Activated B cell treated with CpG ODN at 0.5 μM for 24 hours (primary cell): Measurements from ENCODE around the gene MRPL50. TPM values are rescaled to one million over a fixed set of nuclear protein-coding genes. Genes with fewer than 3 reads are reported as not detected.

Experiments
- ATAC-seq: fragments of 200-7000 bp; cut with Tn5 transposase; one replicate; pipeline ENCODE4 v1.10.0; 2021; ENCODE audit warnings: low read depth, mild to moderate bottlenecking, moderate library complexity
- CTCF ChIA-PET: fragments of 350-600 bp; sonication (Branson Sonifier 250); formaldehyde crosslinking; loops from one replicate; lab custom pipeline; 2021; ENCODE audit warnings: antibody characterized with exemption; lab: Charles Lee
- POLR2A ChIA-PET: fragments of 350-600 bp; sonication (Branson Sonifier 250); formaldehyde crosslinking; loops from one replicate; lab custom pipeline; 2021; ENCODE audit warnings: antibody characterized with exemption; lab: Charles Lee
- DNase-seq: peaks from one replicate; pipeline ENCODE4 v3.0.0; 2022
- H3K27ac Mint-ChIP-seq: one replicate; pipeline ENCODE4 v1.8.0; 2020; ENCODE audit warnings: mixed read lengths
- H3K27me3 Mint-ChIP-seq: one replicate; pipeline ENCODE4 v1.8.0; 2021; ENCODE audit warnings: mixed read lengths
- H3K36me3 Mint-ChIP-seq: one replicate; pipeline ENCODE4 v1.8.0; 2021; ENCODE audit warnings: low read depth, mixed read lengths
- H3K4me1 Mint-ChIP-seq: one replicate; pipeline ENCODE4 v1.8.0; 2021; ENCODE audit warnings: mixed read lengths
- H3K4me3 Mint-ChIP-seq: one replicate; pipeline ENCODE4 v1.8.0; 2020; ENCODE audit warnings: mild to moderate bottlenecking, mixed read lengths
- H3K9me3 Mint-ChIP-seq: one replicate; pipeline ENCODE4 v1.8.0; 2020; ENCODE audit warnings: mixed read lengths
- intact Hi-C: fragments of 100-400 bp; cut with micrococcal nuclease; formaldehyde crosslinking; loops from one replicate; pipeline ENCODE4 v1.15.1; 2024
- total RNA-seq: library from RNA; stranded (reverse); gene quantifications from 2 replicates; pipeline ENCODE4 v1.2.3, GENCODE V29; 2022
- TF ChIP-seq, protein P1 (sequence below): fragments of 200-600 bp; IDR thresholded peaks from one replicate; pipeline ENCODE4 v1.8.0; 2022; ENCODE audit warnings: antibody characterized with exemption, mild to moderate bottlenecking

The MRPL50 gene
- total RNA-seq, 1 donor from 2014 or later: 14.0 TPM

DNA sequence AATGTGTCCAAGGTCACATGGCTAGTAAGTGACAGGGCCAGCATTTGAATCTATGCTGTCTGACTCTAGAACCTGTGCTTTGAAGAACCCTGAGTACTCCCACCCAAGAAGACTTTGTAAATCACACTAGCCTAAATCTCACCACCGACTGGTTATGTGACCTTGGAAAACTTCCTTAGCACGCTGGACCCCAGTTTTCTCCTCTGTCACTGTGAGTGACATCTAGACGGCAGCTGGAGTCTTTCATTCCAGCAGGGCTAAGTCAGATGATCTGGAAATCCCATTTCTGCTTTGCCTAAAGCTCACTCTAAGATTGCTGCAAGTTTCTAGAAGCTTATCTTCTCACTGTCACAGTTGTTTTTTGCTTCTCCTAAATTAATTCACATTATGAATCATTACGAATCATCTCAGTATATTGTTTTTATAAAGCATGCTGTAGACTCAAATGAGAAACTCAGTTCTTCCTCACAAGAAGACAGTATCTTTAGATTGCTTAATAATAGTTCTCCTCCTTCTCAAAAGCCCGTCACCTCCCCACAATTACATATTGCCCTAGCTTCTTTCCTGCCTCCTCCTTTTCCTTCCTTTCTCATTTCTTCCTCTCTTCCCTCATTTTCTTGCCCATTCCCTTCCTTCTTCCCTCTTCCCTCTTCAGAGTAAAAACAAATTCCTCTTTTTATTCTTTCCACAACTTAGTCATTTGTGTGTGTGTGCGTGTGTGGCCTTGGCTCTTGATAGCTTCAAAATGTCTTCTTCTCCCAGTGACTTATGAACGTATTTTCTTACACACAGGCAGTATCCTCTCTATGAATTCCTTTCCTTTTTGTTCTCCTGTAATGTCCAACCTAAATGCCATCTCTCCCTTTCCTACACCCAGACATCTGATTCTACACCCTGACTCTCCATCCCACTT, 20.4 kb upstream of the MRPL50 start:
- ATAC-seq (no peak), DNase-seq (no peak)
- ChIA-PET POLR2A (no interaction called here), CTCF (no interaction called here)
- Mint-ChIP-seq H3K4me1 (no peaks in the 10 kb centered on the region), H3K27ac (no peak overlapping the region), H3K36me3 (peaks cover 19% of the 10 kb centered on the region), H3K4me3 (no peak overlapping the region), H3K27me3 (no peaks in the 10 kb centered on the region), H3K9me3 (peaks cover 25% of the 10 kb centered on the region)
- intact Hi-C loops: no loop called here
- TF ChIP-seq, protein P1, sequence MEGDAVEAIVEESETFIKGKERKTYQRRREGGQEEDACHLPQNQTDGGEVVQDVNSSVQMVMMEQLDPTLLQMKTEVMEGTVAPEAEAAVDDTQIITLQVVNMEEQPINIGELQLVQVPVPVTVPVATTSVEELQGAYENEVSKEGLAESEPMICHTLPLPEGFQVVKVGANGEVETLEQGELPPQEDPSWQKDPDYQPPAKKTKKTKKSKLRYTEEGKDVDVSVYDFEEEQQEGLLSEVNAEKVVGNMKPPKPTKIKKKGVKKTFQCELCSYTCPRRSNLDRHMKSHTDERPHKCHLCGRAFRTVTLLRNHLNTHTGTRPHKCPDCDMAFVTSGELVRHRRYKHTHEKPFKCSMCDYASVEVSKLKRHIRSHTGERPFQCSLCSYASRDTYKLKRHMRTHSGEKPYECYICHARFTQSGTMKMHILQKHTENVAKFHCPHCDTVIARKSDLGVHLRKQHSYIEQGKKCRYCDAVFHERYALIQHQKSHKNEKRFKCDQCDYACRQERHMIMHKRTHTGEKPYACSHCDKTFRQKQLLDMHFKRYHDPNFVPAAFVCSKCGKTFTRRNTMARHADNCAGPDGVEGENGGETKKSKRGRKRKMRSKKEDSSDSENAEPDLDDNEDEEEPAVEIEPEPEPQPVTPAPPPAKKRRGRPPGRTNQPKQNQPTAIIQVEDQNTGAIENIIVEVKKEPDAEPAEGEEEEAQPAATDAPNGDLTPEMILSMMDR: no peak

GRCh38 chr9:101417977-101418376, 19.6 kb upstream of the MRPL50 start:
- H3K9me3 Mint-ChIP-seq: peaks cover 28% of the 10 kb centered on the region
- ChIA-PET CTCF (no interaction called here), POLR2A (no interaction called here)
- H3K4me1 Mint-ChIP-seq: no peaks in the 10 kb centered on the region
- H3K4me3 Mint-ChIP-seq: no peak overlapping the region
- TF ChIP-seq, protein P1: no peak
- no peak for ATAC-seq
- DNase-seq: no peak
- intact Hi-C loops: no loop called here
- peaks cover 22% of the 10 kb centered on the region for H3K36me3 Mint-ChIP-seq
- H3K27ac Mint-ChIP-seq: no peak overlapping the region
- no peaks in the 10 kb centered on the region for H3K27me3 Mint-ChIP-seq

- DNase-seq: no peak
- intact Hi-C loops: no loop called here
- TF ChIP-seq, protein P1: no peak
- peaks cover 27% of the 10 kb centered on the region for H3K36me3 Mint-ChIP-seq
- no peaks in the 10 kb centered on the region for H3K4me1 Mint-ChIP-seq
- no peak for ATAC-seq
- CTCF ChIA-PET: no interaction called here
- H3K27ac Mint-ChIP-seq: no peak overlapping the region
- H3K27me3 Mint-ChIP-seq: no peaks in the 10 kb centered on the region
- POLR2A ChIA-PET: no interaction called here
- H3K4me3 Mint-ChIP-seq: no peak overlapping the region
- peaks cover 32% of the 10 kb centered on the region for H3K9me3 Mint-ChIP-seq
Measured at GRCh38 chr9:101417389-101417788, 19.0 kb upstream of the MRPL50 start.

- DNase-seq (no peak), ATAC-seq (no peak)
- no peak overlapping the region for H3K4me3 Mint-ChIP-seq
- TF ChIP-seq, protein P1: no peak
- H3K27me3 Mint-ChIP-seq: no peaks in the 10 kb centered on the region
- intact Hi-C loops: no loop called here
- no peaks in the 10 kb centered on the region for H3K4me1 Mint-ChIP-seq
- CTCF ChIA-PET: no interaction called here
- peaks cover 37% of the 10 kb centered on the region for H3K36me3 Mint-ChIP-seq
- peaks cover 40% of the 10 kb centered on the region for H3K9me3 Mint-ChIP-seq
- POLR2A ChIA-PET: no interaction called here
- no peak overlapping the region for H3K27ac Mint-ChIP-seq
Measured at GRCh38 chr9:101415578-101415977, 17.2 kb upstream of the MRPL50 start.

DNA sequence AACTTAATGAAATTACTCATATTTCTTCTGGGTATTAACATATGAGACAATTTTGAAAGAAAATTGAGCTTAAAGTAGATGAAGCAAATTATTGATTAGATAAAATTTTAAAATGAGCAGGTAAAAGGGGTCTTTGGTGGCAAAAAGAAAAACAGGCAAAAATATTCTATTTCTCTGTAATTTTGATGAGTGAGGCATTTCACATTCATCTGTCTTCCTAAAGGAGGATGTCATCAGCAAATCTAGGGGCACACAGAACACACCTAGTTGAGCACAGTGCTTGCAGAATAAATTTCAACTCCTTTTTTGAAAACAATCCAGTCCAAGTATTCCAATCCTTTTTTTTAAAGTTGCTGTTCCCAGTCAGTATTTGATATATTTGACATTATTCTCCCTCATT, 16.4 kb upstream of the MRPL50 start:
- intact Hi-C loops: no loop called here
- ATAC-seq: no peak
- peaks cover 40% of the 10 kb centered on the region for H3K36me3 Mint-ChIP-seq
- no peaks in the 10 kb centered on the region for H3K27me3 Mint-ChIP-seq
- H3K27ac Mint-ChIP-seq: no peak overlapping the region
- no peak for DNase-seq
- ChIA-PET CTCF (no interaction called here), POLR2A (no interaction called here)
- peaks cover 40% of the 10 kb centered on the region for H3K9me3 Mint-ChIP-seq
- H3K4me3 Mint-ChIP-seq: no peak overlapping the region
- no peaks in the 10 kb centered on the region for H3K4me1 Mint-ChIP-seq
- TF ChIP-seq, protein P1: no peak
